Osteocyte (in vitro differentiated cells): ENCODE measurements around the gene GPHN. TPM values are rescaled to one million over a fixed set of nuclear protein-coding genes. Genes with fewer than 3 reads are reported as not detected.
"Not testable (repeated sequence)": the region's sequence is repeated elsewhere in the genome, so short reads cannot be mapped to it uniquely, and the experiment has no call there.

ENCODE experiments used
- DNase-seq: peaks from one replicate; pipeline ENCODE4 v3.0.0; 2021; ENCODE audit warnings: mixed read lengths; ENCODE audit not compliant: unreplicated experiment; ENCODE audit errors: extremely low spot score
- H3K27ac Mint-ChIP-seq: one replicate; pipeline ENCODE4 v1.8.0; 2021; ENCODE audit warnings: mild to moderate bottlenecking, mixed read lengths; ENCODE audit not compliant: unreplicated experiment
- H3K27me3 Mint-ChIP-seq: one replicate; pipeline ENCODE4 v1.8.0; 2021; ENCODE audit warnings: mixed read lengths; ENCODE audit not compliant: unreplicated experiment
- H3K36me3 Mint-ChIP-seq: one replicate; pipeline ENCODE4 v1.8.0; 2021; ENCODE audit warnings: mixed read lengths; ENCODE audit not compliant: unreplicated experiment
- H3K4me1 Mint-ChIP-seq: one replicate; pipeline ENCODE4 v1.8.0; 2021; ENCODE audit warnings: mixed read lengths; ENCODE audit not compliant: unreplicated experiment
- H3K4me3 Mint-ChIP-seq: one replicate; pipeline ENCODE4 v1.8.0; 2021; ENCODE audit warnings: mild to moderate bottlenecking, moderate library complexity, mixed read lengths; ENCODE audit not compliant: unreplicated experiment
- H3K9me3 Mint-ChIP-seq: one replicate; pipeline ENCODE4 v1.8.0; 2021; ENCODE audit warnings: mixed read lengths; ENCODE audit not compliant: unreplicated experiment
- CTCF ChIP-seq: fragments of 200-600 bp; sonication (generic); IDR thresholded peaks from 2 replicates; pipeline ENCODE4 v1.5.0; 2021; ENCODE audit warnings: antibody characterized with exemption, mild to moderate bottlenecking, moderate library complexity
- total RNA-seq: library from RNA; stranded (reverse); gene quantifications from 2 replicates; pipeline ENCODE4 v1.2.1, GENCODE V29; 2021

Gene GPHN
- total RNA-seq, 1 donor from 2014 or later = 17.7 TPM

- peaks cover 16% of the 10 kb centered on the region for H3K36me3 Mint-ChIP-seq
- no peak overlapping the region for H3K27ac Mint-ChIP-seq
- no peaks in the 10 kb centered on the region for H3K4me1 Mint-ChIP-seq
- peaks cover 41% of the 10 kb centered on the region for H3K9me3 Mint-ChIP-seq
- no peak for DNase-seq
- no peaks in the 10 kb centered on the region for H3K27me3 Mint-ChIP-seq
- no peak overlapping the region for H3K4me3 Mint-ChIP-seq
- no peak for TF ChIP-seq CTCF
Observed at GRCh38 chr14:67056684-67057083, 548.7 kb downstream of the GPHN start.

DNA sequence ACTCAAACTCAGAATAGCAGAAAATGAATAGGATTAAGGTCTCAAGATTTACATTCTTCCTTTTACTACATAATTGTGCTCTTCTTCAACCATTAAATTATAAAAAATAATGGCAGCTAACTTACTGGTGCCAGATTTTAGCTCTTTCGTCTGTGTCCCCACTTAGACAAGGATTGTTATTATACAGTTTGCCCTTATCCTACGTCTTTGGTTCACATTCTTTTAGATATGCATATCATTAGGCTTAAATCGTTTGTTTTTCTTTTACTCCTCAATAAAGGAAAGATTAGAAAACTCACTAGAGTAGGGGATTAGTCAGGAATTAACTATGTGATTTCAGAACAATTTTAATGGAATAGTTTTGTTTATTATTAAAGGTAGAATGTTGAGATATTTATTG, 551.6 kb downstream of the GPHN start:
- H3K4me1 Mint-ChIP-seq = no peaks in the 10 kb centered on the region
- peaks cover 5% of the 10 kb centered on the region for H3K36me3 Mint-ChIP-seq
- no peaks in the 10 kb centered on the region for H3K27me3 Mint-ChIP-seq
- no peak for TF ChIP-seq CTCF
- peaks cover 15% of the 10 kb centered on the region for H3K9me3 Mint-ChIP-seq
- no peak overlapping the region for H3K27ac Mint-ChIP-seq
- no peak for DNase-seq
- no peak overlapping the region for H3K4me3 Mint-ChIP-seq

GRCh38 chr14:67060546-67060945, 552.6 kb downstream of the GPHN start:
- H3K4me1 Mint-ChIP-seq = no peaks in the 10 kb centered on the region
- H3K4me3 Mint-ChIP-seq = no peak overlapping the region
- peaks cover 5% of the 10 kb centered on the region for H3K36me3 Mint-ChIP-seq
- no peak overlapping the region for H3K27ac Mint-ChIP-seq
- no peaks in the 10 kb centered on the region for H3K27me3 Mint-ChIP-seq
- no peak for DNase-seq
- no peak for TF ChIP-seq CTCF
- H3K9me3 Mint-ChIP-seq = peaks cover 6% of the 10 kb centered on the region

- not testable (repeated sequence) for H3K4me1 Mint-ChIP-seq, DNase-seq, H3K36me3 Mint-ChIP-seq, H3K4me3 Mint-ChIP-seq, H3K27me3 Mint-ChIP-seq, H3K27ac Mint-ChIP-seq, H3K9me3 Mint-ChIP-seq
Observed at GRCh38 chr14:67067070-67067814, 559.3 kb downstream of the GPHN start.

- Mint-ChIP-seq H3K27ac (no peak overlapping the region), H3K4me1 (peaks cover 8% of the 10 kb centered on the region), H3K9me3 (no peaks in the 10 kb centered on the region), H3K36me3 (peaks cover 2% of the 10 kb centered on the region), H3K4me3 (no peak overlapping the region), H3K27me3 (no peaks in the 10 kb centered on the region)
- no peak for TF ChIP-seq CTCF
- DNase-seq = no peak
Observed at GRCh38 chr14:67068251-67068650, 560.3 kb downstream of the GPHN start.
